ENCODE measurements around the gene COX4I1.

COX4I1 gene

DNA sequence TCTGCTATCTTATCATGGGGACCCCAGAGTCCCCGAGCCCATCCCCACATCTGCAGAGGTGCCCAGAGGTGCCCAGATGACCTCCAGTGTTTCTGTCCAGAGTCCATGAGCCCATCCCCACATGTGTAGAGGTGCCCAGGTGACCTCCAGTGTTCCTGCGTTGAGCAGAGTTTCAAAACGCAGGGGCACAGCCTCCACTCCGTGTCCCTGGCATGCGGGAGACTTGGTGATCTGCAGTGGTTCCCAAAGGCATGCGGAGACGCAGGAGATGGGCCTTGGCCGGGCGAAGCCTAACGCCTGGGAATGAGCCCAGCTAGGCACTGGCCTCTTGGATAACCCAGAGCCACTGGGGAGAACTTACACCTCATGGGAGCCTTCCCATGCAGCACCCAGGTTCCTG lies 41.3 kb downstream of the COX4I1 start:
- DNase-seq (ENCODE audit: low read depth in 2 of 2), result no peak

DNA sequence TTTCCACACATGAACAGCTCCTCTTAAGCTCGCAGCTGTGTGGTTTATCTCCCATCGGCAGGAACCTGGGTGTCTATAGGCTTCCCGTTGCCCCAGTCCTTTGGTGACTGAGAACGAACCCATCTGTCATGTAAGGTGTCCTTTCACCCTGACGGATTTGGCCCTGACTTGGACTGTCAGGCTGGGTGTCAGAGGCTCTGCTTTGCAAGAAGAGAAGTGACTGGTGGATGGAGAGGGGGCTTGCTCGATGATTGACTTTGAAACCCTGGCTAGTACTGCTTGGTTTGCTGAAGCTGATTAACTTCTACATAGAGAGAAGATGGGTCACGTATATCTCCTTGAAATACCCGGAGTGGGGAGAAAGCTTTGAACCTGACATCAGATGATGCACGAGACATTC lies 42.9 kb downstream of the COX4I1 start:
- DNase-seq (ENCODE audit: low read depth in 2 of 2), result no peak

DNA sequence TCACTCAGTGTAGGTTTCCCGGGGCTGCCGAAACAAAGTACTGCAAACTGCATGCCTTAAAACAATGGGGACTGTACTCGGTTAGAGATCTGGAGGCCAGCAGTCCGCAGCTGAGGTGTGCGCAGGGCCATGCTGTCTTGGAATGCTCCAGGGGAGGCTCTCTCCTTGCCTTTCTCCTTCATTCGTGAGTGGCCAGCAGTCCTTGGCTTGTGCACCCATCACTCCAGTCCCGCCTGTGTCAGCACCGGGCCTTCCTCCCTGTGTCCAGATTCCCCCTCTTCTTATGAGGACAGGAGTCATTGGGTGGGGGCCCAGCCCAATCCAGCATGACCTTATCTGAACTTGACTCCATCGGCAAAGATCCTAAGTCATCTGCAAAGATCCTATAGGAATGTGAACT lies 43.4 kb downstream of the COX4I1 start:
- DNase-seq (ENCODE audit: low read depth in 2 of 2), result no peak

DNA sequence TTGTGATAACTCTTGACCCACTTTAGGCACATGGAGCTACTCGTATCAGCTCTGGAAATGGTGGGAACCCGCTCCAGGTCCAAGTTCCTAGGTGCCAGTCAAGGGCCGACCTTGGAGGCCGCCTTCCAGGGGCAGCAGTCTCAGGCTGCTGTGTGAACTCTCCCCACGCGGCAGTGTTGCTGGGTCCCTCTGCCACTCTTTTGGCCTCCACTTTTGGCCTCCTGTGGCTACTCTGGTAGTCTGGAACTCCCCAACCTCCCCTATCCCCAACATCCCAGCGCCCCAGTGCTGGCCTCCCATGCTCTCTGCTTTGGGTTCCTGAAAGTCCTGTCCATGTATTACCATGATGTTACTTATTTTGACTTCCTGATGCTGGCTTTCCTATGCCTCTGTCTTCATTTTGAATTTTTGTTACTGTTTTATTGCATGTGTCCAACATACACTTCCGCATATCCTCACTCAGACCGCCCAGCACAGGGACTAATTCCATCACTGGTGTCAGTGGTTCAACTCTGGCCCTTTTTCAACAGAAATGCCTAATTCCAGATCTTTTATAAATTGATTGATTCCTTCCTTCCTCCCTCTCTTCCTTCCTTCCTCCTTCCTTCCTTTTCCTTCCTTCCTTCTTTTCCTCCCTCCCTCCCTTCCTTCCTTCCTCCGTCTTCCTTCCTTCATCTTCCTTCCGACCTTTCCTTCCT lies 44.1 kb downstream of the COX4I1 start:
- no peak for DNase-seq (ENCODE audit: low read depth in 2 of 2)

DNA sequence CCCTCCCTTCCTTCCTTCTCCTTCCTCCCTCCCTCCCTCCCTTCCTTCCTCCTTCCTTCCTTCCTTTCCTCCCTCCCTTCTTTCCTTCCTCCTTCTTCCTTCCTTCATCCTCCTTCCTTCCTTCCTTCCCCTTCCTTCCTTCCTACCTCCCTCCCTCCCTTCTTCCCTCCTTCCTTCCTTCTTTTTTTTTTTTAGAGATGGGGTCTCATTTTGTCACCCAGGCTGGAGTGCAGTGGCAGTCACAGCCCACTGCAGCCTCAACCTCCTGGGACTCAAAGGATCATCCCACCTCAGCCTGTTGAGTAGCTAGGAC lies 44.6 kb downstream of the COX4I1 start:
- no peak for DNase-seq (ENCODE audit: low read depth in 2 of 2)

DNA sequence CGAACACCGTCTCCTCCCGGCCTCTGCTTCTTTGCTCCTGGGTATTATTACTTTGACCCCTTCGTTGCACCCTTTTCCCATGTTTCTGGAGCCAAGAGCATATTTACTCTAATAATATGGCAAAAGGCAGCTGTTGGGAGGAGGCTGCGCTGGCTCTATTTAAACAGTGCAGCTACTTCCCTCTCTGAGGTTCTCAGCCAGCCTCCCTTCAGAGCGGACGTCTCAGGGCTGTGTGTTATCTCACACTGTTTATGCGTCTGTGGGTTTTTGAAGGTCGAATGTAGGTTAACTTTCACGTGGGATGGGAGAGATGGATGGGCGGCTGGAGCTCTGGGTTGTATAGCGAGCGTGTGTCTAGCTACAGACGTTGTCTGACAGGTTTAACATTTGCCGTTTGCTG lies 45.3 kb downstream of the COX4I1 start:
- no peak for DNase-seq (ENCODE audit: low read depth in 2 of 2)

DNA sequence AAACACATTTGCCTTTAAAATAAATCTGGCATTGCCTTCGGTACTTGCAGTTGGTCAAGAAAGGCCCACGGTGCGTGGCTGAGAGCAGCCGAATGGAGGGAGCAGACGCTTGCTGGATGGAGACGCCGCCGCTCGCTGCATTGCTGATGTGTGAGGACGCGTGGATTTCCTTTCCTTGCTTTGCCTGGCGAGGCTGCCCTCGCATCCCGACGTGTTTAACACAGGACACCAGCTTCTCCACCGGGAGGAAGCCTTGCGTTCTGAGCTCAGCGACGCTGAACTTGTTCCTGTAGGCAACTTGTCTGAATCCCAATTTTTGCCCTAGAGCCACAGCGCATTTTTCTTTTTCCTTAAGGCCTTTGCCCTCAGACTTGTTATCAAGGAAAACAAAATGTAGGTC lies 45.8 kb downstream of the COX4I1 start:
- no peak for DNase-seq (ENCODE audit: low read depth in 2 of 2)

DNA sequence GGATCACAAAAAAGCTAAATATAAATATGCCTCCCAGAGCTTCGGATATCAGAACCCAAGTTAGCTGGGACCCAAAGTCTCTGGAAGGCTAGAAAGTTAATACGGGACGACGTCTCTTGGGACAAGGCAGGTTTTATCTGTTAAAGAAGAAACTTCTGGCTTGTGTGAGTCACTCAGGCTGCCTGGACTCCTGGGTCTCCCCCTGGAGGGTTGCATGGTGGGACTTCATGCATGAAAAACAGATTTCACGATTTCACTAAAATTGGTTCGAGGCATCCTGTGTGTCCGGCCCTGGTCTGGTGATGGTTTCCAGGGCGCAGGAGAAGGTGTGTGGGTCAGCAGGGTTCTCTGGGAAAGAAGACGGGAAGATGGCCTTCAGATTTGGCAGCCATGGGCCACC lies 47.0 kb downstream of the COX4I1 start:
- DNase-seq (ENCODE audit: low read depth in 2 of 2), result no peak

DNA sequence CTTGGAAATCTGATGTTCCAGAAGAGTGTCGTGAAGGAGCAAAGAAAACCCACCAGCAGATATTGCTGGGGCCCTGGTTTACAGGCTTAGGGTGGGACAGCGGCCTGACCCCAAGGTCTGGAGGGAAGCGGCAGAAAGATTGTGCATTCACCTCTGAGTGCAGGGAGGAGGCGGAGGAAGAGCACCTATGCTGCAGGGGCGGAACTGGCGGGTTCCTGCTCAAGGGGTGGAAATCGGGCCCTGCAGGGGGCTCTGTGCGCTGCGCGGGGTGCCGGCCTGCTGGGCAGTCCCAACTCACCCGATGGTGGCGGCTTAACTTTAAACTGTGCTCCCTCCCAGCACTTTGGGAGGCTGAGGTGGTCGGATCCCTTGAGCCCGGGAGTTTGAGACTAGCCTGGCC lies 47.5 kb downstream of the COX4I1 start:
- no peak for DNase-seq (ENCODE audit: low read depth in 2 of 2)

DNA sequence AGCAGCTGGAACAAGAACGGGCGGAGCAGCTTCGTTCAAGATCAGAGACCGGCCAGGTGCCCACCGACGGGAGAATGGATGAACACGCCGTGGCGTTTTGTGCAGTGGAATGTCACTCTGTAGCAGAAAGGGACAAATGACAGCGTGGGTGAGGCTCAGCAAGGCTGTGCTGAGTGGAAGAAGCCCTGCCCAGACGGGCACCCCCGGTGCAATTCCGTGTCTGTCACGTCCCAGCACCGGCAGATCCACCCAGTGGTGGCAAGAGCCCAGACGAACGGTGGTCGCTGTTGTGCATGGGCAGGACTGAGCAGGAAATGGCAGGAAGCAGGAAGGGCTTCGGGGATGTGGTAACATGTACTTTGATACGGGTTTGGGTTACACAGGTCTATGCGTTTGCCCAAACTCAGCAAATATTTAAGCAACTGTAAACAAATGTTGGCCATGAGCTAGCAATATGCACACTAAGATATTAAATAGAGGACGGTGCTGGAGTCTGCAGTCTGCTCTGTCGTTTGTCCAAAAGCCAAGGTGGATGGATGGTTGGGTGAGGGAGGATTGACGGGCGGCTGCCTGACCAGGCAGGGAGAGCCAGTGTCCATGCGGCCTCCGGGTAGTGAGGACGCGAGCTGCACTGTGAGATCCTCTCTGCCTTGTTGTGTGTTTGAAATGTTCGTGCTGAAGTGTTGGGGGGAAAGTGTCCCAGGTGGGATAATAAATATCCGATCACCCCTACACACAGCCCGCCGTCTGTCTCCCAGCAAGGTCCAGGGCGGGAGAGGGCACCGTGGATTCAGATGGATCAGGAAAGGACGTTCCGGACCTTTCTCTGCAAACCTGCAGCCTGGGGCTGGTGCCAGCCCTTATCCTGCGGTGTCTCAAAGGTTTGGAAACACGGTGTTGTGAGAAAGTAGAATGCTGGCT lies 48.4 kb downstream of the COX4I1 start:
- no peak for DNase-seq (ENCODE audit: low read depth in 2 of 2)

DNA sequence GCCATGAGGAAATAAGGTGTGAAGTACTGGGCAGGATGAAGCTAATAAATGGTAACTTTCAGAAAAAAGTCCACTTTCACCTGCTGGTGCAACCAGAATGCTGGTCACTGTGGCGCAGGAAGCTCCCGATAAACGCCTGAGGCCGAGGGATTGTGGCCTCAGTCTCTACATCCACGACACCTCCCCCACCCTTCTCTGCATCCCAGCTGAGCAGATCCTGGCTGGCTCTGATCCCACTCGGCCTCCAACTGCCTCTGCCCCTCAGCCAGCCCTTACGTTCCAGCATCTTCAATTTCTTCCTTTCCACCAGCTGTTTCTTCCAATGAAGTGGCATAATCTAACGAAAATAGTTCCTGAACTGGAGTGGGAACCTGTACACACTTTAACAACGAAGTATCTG lies 49.5 kb downstream of the COX4I1 start:
- DNase-seq (ENCODE audit: low read depth in 2 of 2), result no peak

DNA sequence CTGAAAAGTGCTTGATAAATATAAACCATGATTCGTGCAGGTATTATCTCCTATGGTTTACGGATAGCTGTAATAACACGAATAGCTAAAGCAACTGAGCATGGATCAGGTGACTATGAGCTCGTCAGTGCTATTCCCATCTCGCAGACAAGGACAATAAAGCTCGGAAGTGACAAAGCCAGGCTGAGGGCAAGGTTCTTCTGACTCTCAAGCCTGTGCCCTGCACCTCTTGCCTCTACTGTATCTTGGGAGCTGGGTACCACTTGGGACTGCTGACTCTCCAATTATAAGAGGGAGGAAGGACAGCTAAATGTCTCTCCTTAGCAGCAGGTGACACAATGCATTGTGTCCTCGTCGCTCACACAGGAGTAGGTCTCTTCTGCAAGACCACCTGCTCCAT lies 49.9 kb downstream of the COX4I1 start:
- DNase-seq (ENCODE audit: low read depth in 2 of 2), result no peak

DNA sequence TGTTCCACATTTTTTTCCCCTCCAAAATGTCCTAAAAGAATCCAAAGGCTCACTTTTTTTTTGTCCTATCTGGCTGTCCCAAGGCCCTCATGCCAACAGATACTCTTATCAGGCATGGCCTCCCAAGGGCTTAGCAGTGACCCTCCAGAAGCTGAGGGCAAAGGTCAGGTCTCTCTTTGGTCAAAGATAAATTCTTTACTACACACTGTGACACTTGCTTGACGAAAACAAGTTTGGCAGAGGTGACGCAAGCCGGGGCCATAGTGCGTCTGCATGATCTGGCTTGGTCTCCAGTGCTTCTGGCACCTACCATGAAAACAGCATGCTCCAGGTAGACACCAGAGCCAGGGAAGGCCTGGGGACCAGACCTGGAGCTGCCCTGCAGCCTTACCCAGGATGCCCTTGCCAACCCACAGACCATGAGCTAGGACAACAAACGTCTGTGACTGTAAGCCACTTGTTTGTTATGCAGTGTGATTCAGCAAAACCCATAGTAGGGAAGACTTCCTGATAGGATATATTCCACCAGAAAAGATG lies 50.9 kb downstream of the COX4I1 start:
- DNase-seq (ENCODE audit: low read depth in 2 of 2), result no peak

DNA sequence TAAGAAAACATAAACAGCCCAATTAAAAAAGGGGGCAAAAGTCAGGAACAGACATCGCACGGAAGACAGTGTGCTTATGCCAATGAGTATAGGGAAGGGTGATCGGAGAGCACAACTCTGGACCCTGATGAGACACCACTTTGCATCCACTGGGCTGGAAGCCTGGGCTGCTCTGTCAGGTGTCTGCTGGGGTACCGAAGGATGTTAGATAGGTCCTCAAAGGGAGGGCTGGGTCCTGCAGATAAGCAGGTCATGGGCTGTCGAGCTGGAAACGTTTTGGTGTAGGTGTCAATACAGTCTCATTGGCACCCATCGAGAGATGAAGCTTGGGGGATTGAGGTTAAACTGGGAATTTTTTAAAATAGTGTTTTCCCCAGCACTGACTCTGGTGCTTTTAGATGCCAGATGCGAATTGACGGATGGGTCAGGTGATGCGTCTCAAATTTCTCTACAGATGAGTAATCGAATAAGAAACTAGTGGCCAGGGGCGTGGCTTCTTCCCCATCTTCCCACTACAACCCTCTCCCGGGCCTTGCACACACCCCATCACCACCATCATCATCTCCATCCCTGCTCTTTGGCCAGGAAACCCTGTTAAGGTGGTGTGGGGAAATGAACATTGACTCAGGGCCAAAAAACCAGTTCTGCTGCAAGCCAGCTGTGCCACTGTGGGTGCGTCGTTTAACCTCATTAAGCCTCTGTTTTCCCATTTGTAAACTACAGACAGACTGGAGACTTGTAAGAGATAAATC lies 51.7 kb downstream of the COX4I1 start:
- DNase-seq (ENCODE audit: low read depth in 2 of 2), result no peak

DNA sequence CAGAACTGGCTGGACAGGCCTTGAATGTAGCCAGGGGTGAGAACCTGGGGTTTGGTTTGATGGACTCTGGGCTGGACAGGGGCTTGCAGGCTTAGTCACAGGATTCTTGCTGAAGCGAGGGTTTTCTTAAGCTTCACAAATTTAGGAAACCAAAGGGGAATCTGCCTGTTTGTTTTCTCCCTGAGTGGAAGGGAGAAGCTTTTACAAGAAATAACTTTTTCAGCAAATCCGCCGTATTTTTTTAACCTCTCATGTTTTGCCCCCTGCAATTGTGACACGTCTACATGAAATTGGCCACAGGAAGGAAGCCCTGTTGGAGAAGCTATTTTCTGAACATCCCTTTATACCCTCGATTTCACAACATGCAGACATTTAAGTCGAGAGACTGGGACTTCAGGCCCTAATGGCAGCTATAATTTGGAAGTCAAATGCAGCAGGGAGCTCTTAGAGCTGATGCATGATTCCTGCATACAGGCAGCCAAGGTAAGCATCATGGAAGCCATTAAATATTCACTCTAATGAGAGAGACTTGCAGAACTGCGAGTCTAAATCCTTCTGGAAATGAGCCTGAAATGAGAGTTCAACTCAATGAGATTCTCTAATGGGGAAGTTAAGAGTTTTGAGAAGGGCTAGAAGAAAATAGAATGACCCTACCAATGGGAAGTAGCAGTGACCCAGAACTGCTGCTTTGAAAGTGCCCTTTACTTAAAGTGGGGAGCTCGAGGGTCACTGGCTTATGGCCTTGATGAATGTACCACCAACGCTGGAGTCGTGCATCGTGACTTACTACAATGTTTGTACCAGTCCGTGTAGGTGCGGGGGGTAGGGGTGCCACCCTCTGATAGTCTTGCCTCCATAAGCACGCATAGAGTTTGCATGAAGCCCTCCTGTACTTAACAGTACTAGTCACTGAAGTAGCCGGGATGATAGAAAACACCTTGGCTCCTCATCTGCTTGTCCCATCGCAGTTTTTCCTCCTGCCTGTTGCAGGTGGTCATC lies 54.4 kb downstream of the COX4I1 start:
- no peak for DNase-seq (ENCODE audit: low read depth in 2 of 2)

DNA sequence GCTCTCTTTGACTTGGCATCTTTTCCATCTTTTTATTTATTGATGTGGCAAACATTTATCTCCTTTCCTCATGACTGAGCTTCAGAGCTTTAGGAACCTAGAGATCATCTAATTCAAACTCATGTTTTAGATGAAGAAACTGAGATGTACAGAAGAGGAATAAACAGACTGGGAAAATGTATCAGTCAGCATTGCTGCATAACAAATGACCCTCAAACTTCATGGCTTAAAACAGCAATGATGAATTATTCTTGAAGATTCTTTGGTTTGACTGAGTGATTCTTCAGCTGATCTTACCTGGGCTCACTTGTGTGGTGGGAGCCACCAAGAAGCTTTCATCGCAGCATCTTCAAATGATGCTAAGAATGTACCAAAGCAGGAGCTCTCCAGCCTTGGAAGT lies 55.4 kb downstream of the COX4I1 start:
- no peak for DNase-seq (ENCODE audit: low read depth in 2 of 2)

DNA sequence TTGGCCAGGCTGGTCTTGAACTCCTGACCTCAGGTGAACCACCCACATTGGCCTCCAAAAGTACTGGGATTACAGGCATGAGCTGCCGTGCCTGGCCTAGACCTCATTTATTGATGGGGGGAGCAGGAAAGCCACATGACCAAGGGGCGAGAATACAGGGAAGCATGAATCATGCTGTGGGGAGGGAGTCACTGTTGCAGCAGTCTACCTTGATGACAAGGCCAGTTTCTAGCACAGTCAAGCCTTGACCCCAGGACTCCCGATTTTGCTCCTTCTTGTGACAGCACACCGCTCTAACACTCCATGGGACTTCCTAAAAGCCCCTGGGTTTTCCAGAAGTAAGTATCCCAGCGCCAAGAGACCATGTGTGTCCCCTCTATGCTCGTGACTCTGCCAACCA lies 56.6 kb downstream of the COX4I1 start:
- no peak for DNase-seq (ENCODE audit: low read depth in 2 of 2)

DNA sequence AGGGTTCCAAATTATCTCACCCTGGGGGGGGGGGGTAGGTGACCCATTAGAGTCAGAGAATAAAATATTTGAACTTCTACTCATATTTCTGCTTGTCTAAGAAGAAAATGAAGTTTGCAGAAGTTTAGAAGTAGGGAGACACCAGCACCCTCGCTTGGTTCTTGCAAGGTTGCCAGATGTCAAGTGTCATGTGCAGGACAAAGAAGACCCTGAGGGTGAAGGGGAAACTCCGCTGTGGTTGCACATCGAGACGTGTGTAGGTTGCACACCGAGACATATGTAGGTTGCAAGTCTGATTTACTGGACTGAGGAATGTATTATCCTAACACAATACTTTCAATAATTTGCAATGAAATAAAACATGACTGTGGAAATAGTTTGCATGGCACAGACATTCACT lies 57.1 kb downstream of the COX4I1 start:
- no peak for DNase-seq (ENCODE audit: low read depth in 2 of 2)

All from stimulated activated CD4-positive, alpha-beta T cell treated with anti-CD3 and anti-CD28 coated beads, Interleukin-1b, Interleukin-23, amount 100 ng/mL, for 4 hours (primary cell).